Keratinocyte (primary cell): ENCODE results near the gene PCP2.

ENCODE experiments used
- EZH2 ChIP-seq: IDR thresholded peaks from one replicate; pipeline ENCODE4 v1.6.1; 2012; ENCODE audit warnings: inconsistent platforms, mild to moderate bottlenecking, low read length, moderate library complexity
- TF ChIP-seq, protein P1 (sequence below), 3 experiments: IDR thresholded peaks in 1 of 3; conservative IDR thresholded peaks in 1 of 3; optimal IDR thresholded peaks in 1 of 3; 2 replicates in 2 of 3; 3 replicates in 1 of 3; pipeline versions ENCODE3 to v1.5.1; 2011; ENCODE audit warnings: low read length in 3 of 3, mild to moderate bottlenecking in 3 of 3, moderate library complexity in 2 of 3, control low read depth in 1 of 3, inconsistent platforms in 1 of 3; ENCODE audit not compliant: insufficient read depth in 2 of 3; ENCODE audit errors: extremely low read depth in 1 of 3

DNA sequence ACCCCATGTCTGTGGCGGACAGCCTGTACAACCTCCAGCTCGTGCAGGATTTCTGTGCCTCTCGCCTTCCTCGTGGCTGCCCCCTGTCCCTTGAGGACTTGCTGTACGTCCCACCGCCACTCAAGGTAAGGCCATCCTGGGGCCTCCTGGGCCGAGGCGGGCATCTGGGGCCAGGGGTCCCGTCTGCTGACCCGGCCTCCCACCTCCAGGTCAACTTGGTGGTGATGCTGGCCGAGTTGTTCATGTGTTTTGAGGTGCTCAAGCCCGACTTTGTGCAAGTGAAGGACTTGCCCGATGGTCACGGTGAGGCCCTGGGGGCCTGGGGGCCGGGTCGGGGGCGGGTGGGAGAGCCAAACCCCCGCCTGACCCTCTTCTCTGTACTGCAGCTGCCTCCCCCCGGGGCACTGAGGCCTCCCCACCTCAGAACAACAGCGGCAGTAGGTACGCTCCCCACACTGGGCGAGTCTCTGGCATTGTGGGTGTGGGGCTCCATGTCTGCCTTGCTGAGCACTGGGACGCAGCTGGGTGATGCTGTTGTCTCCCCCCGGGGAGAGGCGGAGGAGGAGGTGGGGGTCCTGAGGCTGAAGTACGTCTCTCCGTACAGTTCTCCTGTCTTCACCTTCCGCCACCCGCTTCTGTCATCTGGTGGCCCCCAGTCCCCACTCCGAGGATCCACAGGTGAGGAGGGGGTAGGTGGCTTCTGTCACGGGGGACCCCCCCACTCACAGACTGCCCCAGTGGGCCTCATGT lies 22.9 kb downstream of the PCP2 start:
- TF ChIP-seq, protein P1, sequence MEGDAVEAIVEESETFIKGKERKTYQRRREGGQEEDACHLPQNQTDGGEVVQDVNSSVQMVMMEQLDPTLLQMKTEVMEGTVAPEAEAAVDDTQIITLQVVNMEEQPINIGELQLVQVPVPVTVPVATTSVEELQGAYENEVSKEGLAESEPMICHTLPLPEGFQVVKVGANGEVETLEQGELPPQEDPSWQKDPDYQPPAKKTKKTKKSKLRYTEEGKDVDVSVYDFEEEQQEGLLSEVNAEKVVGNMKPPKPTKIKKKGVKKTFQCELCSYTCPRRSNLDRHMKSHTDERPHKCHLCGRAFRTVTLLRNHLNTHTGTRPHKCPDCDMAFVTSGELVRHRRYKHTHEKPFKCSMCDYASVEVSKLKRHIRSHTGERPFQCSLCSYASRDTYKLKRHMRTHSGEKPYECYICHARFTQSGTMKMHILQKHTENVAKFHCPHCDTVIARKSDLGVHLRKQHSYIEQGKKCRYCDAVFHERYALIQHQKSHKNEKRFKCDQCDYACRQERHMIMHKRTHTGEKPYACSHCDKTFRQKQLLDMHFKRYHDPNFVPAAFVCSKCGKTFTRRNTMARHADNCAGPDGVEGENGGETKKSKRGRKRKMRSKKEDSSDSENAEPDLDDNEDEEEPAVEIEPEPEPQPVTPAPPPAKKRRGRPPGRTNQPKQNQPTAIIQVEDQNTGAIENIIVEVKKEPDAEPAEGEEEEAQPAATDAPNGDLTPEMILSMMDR (optimal IDR thresholded peaks at IDR 0.05 in 1 of 3, IDR thresholded peaks at IDR 0.05 in 1 of 3, conservative IDR thresholded peaks at IDR 0.05 in 1 of 3; ENCODE audit: extremely low read depth in 1 of 3, insufficient read depth in 2 of 3, low read length in 3 of 3): no peak
- no peak for TF ChIP-seq EZH2
